NOMO-1 (cell line): Measurements from ENCODE around the gene SLFN14.
A peak's percentile ranks its signal among the peaks of the same experiment; 100 is the strongest.
"Not testable (repeated sequence)": the region's sequence is repeated elsewhere in the genome, so short reads cannot be mapped to it uniquely, and the experiment has no call there.

ENCODE experiments used
- DNase-seq, 2 experiments: peaks; one replicate each; lab custom pipeline; 2025; ENCODE audit not compliant: unreplicated experiment in 2 of 2; lab: John Stamatoyannopoulos, UW

Gene SLFN14

GRCh38 chr17:35523296-35523695, 37.3 kb downstream of the SLFN14 start:
- DNase-seq = peak; percentile 53 to 79

GRCh38 chr17:35521654-35522256, 38.9 kb downstream of the SLFN14 start:
- peak; percentile 71 for DNase-seq

- DNase-seq = peak in 1 of 2 experiments; percentile 71
Observed at GRCh38 chr17:35521150-35521549, 39.5 kb downstream of the SLFN14 start.

- no peak for DNase-seq
Observed at GRCh38 chr17:35519906-35520442, 40.6 kb downstream of the SLFN14 start.

- no peak for DNase-seq
Observed at GRCh38 chr17:35519439-35519838, 41.2 kb downstream of the SLFN14 start.

GRCh38 chr17:35518431-35518830, 42.2 kb downstream of the SLFN14 start:
- DNase-seq = not testable (repeated sequence)

GRCh38 chr17:35515027-35515426, 45.6 kb downstream of the SLFN14 start:
- DNase-seq = no peak

- DNase-seq = no peak
Observed at GRCh38 chr17:35514564-35514963, 46.1 kb downstream of the SLFN14 start.
